ENCODE measurements around the gene C1GALT1.

- TF ChIP-seq SIN3A (IDR thresholded peaks at IDR 0.05; ENCODE audit: borderline replicate concordance, insufficient read depth, low read depth, low read length) (no peak), POLR2AphosphoS5 (IDR thresholded peaks at IDR 0.05; ENCODE audit: low read depth, low read length) (no peak), CTCF (IDR thresholded peaks at IDR 0.05) (no peak)
These were observed 17.0 kb upstream of the C1GALT1 start for GRCh38 chr7:7165372-7165771.
